ENCODE data around the gene VPS4B.
A peak's percentile ranks its signal among the peaks of the same experiment; 100 is the strongest.

DNA sequence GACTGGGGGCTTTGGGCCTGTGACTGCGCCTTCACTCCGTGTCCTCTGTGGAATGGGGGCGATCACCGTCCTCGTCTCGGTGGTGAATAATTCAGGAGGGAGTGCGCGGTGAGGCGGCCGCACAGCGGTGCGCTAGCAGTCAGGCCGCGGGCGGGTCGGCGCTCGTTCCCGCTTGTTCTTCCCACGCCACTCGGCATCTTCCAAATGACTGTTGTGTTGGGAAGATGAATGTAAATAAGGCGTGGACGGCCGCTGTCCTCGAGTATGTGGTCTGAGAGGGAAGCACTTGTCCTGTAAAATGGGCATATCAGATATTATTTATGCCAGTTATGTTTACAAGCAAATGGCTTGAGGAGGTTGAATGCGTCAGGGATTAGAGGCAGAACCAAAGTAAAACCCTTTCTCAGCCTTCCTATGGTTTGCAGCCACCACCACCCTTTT lies 608 bp upstream of the VPS4B start:
- TF ChIP-seq POLR2AphosphoS5 (IDR thresholded peaks at IDR 0.05): no peak
- TF ChIP-seq, protein P1, sequence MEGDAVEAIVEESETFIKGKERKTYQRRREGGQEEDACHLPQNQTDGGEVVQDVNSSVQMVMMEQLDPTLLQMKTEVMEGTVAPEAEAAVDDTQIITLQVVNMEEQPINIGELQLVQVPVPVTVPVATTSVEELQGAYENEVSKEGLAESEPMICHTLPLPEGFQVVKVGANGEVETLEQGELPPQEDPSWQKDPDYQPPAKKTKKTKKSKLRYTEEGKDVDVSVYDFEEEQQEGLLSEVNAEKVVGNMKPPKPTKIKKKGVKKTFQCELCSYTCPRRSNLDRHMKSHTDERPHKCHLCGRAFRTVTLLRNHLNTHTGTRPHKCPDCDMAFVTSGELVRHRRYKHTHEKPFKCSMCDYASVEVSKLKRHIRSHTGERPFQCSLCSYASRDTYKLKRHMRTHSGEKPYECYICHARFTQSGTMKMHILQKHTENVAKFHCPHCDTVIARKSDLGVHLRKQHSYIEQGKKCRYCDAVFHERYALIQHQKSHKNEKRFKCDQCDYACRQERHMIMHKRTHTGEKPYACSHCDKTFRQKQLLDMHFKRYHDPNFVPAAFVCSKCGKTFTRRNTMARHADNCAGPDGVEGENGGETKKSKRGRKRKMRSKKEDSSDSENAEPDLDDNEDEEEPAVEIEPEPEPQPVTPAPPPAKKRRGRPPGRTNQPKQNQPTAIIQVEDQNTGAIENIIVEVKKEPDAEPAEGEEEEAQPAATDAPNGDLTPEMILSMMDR (IDR thresholded peaks at IDR 0.05): peak in 1 of 3 experiments; percentile 14
- no peak for TF ChIP-seq POLR2A (IDR thresholded peaks at IDR 0.05; ENCODE audit: low read depth)

Data from esophagus muscularis mucosa (tissue), 3 donors.